Sigmoid colon (tissue), 4 donors: ENCODE data around the gene TOP1.

Experiments
- EP300 ChIP-seq, 4 donors: sonication (generic); formaldehyde crosslinking; IDR thresholded peaks; one replicate each; pipeline ENCODE4 v1.6.1; 2017; ENCODE audit warnings: antibody characterized with exemption in 4 of 4
- POLR2A ChIP-seq, 2 donors: fragments of 450-650 bp; IDR thresholded peaks; one replicate each; pipeline ENCODE4 v1.6.1; 2016; ENCODE audit warnings: antibody characterized with exemption in 2 of 2, mild to moderate bottlenecking in 2 of 2, moderate library complexity in 2 of 2
- POLR2AphosphoS5 ChIP-seq, 4 donors: sonication (generic); formaldehyde crosslinking; IDR thresholded peaks; one replicate each; pipeline ENCODE4 v1.6.1; 2017; ENCODE audit warnings: antibody characterized with exemption in 4 of 4
- TF ChIP-seq, protein P1 (sequence below), 4 experiments: fragments of 450-650 bp in 3 of 4; fragments of 200-600 bp in 1 of 4; IDR thresholded peaks; one replicate each; pipeline ENCODE4 v1.5.1; 2016 to 2019; ENCODE audit warnings: antibody characterized with exemption in 4 of 4, mild to moderate bottlenecking in 3 of 4, moderate library complexity in 2 of 4

DNA sequence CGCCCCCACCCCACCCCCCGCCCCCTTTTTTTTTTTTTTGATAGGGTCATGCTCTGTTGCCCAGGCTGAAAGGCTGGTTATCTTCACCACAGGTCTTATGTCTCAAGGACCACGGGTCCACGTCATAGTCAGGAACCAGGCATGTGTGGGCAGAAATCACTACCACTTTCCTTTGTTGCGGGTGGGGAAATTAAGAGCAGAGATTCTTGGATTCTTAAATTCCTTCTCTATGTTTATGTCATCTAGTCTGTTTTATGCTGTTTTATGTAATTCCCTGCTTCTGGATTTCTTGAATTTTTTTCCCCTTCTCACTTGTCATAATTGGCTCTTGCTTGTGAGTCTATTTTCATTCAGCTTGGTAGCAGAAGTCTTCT lies 82.9 kb downstream of the TOP1 start:
- TF ChIP-seq, protein P1, sequence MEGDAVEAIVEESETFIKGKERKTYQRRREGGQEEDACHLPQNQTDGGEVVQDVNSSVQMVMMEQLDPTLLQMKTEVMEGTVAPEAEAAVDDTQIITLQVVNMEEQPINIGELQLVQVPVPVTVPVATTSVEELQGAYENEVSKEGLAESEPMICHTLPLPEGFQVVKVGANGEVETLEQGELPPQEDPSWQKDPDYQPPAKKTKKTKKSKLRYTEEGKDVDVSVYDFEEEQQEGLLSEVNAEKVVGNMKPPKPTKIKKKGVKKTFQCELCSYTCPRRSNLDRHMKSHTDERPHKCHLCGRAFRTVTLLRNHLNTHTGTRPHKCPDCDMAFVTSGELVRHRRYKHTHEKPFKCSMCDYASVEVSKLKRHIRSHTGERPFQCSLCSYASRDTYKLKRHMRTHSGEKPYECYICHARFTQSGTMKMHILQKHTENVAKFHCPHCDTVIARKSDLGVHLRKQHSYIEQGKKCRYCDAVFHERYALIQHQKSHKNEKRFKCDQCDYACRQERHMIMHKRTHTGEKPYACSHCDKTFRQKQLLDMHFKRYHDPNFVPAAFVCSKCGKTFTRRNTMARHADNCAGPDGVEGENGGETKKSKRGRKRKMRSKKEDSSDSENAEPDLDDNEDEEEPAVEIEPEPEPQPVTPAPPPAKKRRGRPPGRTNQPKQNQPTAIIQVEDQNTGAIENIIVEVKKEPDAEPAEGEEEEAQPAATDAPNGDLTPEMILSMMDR (IDR thresholded peaks at IDR 0.05), result no peak
- TF ChIP-seq POLR2A (IDR thresholded peaks at IDR 0.05), result no peak
- TF ChIP-seq POLR2AphosphoS5 (IDR thresholded peaks at IDR 0.05), result no peak
- TF ChIP-seq EP300 (IDR thresholded peaks at IDR 0.05), result no peak
